ENCODE results near the gene FCHSD2. TPM values are rescaled to one million over a fixed set of nuclear protein-coding genes. Genes with fewer than 3 reads are reported as not detected.

FCHSD2 gene
- total RNA-seq, 1 donor from 2014 or later = 19.7 TPM

DNA sequence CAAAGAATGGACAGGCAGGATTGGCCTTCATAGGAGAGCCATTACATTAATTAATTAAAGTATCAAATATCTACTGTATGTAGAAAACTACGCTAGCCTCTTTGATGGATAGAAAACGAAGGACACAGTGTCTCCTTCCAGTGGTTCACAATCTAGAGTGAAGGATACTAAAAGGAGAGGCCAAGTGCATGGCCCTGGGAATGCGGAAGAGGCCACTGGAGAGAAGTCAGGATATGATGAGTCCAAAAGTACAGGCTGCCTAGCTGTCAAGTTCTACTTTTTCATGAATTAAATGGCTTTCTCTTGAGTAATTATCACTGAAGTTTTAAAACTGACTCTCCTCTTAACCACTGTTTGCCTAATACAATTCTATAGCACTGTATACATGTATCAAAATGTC, 286.1 kb downstream of the FCHSD2 start:
- H3K27ac Mint-ChIP-seq (ENCODE audit: unreplicated experiment) = no peak overlapping the region
- H3K9me3 Mint-ChIP-seq (ENCODE audit: unreplicated experiment) = peaks cover 3% of the 10 kb centered on the region
- DNase-seq = no peak
- no peak overlapping the region for H3K4me3 Mint-ChIP-seq (ENCODE audit: unreplicated experiment)
- no peaks in the 10 kb centered on the region for H3K36me3 Mint-ChIP-seq (ENCODE audit: unreplicated experiment)
- TF ChIP-seq, protein P1, sequence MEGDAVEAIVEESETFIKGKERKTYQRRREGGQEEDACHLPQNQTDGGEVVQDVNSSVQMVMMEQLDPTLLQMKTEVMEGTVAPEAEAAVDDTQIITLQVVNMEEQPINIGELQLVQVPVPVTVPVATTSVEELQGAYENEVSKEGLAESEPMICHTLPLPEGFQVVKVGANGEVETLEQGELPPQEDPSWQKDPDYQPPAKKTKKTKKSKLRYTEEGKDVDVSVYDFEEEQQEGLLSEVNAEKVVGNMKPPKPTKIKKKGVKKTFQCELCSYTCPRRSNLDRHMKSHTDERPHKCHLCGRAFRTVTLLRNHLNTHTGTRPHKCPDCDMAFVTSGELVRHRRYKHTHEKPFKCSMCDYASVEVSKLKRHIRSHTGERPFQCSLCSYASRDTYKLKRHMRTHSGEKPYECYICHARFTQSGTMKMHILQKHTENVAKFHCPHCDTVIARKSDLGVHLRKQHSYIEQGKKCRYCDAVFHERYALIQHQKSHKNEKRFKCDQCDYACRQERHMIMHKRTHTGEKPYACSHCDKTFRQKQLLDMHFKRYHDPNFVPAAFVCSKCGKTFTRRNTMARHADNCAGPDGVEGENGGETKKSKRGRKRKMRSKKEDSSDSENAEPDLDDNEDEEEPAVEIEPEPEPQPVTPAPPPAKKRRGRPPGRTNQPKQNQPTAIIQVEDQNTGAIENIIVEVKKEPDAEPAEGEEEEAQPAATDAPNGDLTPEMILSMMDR (IDR thresholded peaks at IDR 0.05; ENCODE audit: partially characterized antibody, unreplicated experiment) = no peak
- no peaks in the 10 kb centered on the region for H3K27me3 Mint-ChIP-seq (ENCODE audit: unreplicated experiment)
- no peaks in the 10 kb centered on the region for H3K4me1 Mint-ChIP-seq (ENCODE audit: low read depth, unreplicated experiment)

DNA sequence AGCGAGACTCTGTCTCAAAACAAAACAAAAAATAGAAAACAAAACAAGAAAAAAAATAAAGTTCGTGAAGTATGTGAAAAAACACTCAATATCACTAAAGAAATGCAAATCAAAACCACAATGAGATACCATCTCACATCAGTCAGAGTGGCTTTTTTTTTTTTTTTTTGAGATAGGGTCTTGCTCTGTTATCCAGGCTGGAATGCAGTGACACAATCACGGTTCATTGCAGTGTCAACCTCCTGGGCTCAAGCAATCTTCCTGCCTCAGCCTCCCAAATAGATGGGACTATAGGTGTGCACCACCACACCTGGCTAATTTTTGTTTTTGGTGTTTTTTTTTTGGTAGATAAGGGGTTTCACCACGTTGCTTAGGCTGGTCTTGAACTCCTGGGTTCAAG, 290.4 kb downstream of the FCHSD2 start:
- DNase-seq = no peak
- TF ChIP-seq, protein P1 (IDR thresholded peaks at IDR 0.05; ENCODE audit: partially characterized antibody, unreplicated experiment) = no peak
- Mint-ChIP-seq H3K36me3 (ENCODE audit: unreplicated experiment) (no peaks in the 10 kb centered on the region), H3K4me1 (ENCODE audit: low read depth, unreplicated experiment) (no peaks in the 10 kb centered on the region), H3K27me3 (ENCODE audit: unreplicated experiment) (no peaks in the 10 kb centered on the region), H3K9me3 (ENCODE audit: unreplicated experiment) (peaks cover 4% of the 10 kb centered on the region), H3K27ac (ENCODE audit: unreplicated experiment) (no peak overlapping the region), H3K4me3 (ENCODE audit: unreplicated experiment) (no peak overlapping the region)

DNA sequence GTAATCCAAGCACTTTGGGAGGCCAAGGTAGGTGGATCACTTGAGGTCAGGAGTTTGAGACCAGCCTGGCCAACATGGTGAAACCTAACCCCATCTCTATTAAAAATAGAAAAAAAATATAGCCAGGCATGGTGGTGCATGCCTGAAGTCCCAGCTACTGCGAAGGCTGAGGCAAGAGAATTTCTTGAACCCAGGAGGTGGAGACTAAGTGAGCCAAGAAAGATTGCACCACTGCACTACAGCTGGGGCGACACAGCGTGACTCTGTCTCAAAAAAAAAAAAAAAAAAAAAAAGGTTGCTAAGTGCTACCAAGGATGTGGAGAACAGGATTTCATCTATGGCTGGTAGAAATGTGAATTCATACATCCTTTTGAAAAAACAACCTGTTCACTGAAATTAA, 291.3 kb downstream of the FCHSD2 start:
- no peak for DNase-seq
- Mint-ChIP-seq H3K27ac (ENCODE audit: unreplicated experiment) (no peak overlapping the region), H3K27me3 (ENCODE audit: unreplicated experiment) (no peaks in the 10 kb centered on the region), H3K9me3 (ENCODE audit: unreplicated experiment) (peaks cover 4% of the 10 kb centered on the region), H3K36me3 (ENCODE audit: unreplicated experiment) (no peaks in the 10 kb centered on the region), H3K4me1 (ENCODE audit: low read depth, unreplicated experiment) (no peaks in the 10 kb centered on the region), H3K4me3 (ENCODE audit: unreplicated experiment) (no peak overlapping the region)
- TF ChIP-seq, protein P1 (IDR thresholded peaks at IDR 0.05; ENCODE audit: partially characterized antibody, unreplicated experiment) = no peak

DNA sequence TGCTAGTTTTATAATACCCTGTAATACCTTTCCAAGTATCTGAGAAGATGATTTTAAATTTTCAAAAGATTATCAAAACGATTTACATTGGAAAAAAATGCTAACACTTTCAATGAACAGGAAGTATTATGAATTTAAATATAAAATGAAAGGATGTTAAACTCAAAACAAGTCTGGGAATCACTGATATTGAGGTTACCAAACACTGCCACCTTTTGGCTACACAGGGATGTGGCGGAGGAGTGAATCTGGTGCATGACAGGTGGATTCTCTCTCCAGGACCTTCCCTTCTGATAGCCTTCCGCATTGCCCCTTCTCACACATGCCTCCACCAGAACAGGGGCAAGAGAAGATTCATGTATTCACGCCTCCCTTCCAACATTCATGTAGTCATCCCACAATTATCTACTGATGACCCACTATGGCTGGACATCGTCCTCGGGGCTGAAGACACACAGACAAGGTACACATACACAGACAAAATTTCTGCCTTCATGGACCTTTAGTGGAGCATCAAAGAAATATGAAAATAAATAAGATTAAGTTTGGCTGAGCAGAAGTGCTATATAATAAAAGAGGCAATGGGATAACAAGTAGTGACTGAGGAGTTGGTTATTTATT, 293.2 kb downstream of the FCHSD2 start:
- no peaks in the 10 kb centered on the region for H3K4me1 Mint-ChIP-seq (ENCODE audit: low read depth, unreplicated experiment)

DNA sequence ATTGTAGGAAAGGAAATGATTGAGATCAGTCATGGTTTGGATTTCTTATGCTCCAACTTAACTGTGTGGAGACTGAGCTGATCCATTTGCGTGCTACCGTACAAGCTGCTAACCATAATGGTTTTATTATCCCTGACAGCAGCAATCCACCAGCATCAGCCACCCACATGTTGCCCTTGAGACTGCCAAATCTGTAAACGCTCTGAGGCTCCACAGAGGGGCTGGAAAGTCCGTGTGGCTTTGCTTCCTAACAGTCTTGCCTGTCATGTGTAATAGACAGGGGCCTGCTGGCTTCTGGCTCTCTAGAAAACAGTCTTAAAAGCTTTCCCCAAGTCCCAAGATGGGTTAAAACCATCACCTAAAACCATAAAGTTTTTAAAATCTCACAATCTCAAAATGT, 297.8 kb downstream of the FCHSD2 start:
- Mint-ChIP-seq H3K9me3 (ENCODE audit: unreplicated experiment) (peaks cover 4% of the 10 kb centered on the region), H3K27ac (ENCODE audit: unreplicated experiment) (no peak overlapping the region), H3K36me3 (ENCODE audit: unreplicated experiment) (no peaks in the 10 kb centered on the region), H3K4me1 (ENCODE audit: low read depth, unreplicated experiment) (no peaks in the 10 kb centered on the region), H3K27me3 (ENCODE audit: unreplicated experiment) (no peaks in the 10 kb centered on the region), H3K4me3 (ENCODE audit: unreplicated experiment) (no peak overlapping the region)
- TF ChIP-seq, protein P1 (IDR thresholded peaks at IDR 0.05; ENCODE audit: partially characterized antibody, unreplicated experiment) = no peak
- DNase-seq = no peak

More for the DNA sequence above, 293.2 kb downstream of the FCHSD2 start:
- Mint-ChIP-seq H3K36me3 (ENCODE audit: unreplicated experiment) (no peaks in the 10 kb centered on the region), H3K27me3 (ENCODE audit: unreplicated experiment) (no peaks in the 10 kb centered on the region), H3K9me3 (ENCODE audit: unreplicated experiment) (peaks cover 4% of the 10 kb centered on the region), H3K4me3 (ENCODE audit: unreplicated experiment) (no peak overlapping the region), H3K27ac (ENCODE audit: unreplicated experiment) (no peak overlapping the region)
- DNase-seq = no peak
- TF ChIP-seq, protein P1 (IDR thresholded peaks at IDR 0.05; ENCODE audit: partially characterized antibody, unreplicated experiment) = peak; percentile 58
